ENCODE data around the gene GEMIN7.

DNA sequence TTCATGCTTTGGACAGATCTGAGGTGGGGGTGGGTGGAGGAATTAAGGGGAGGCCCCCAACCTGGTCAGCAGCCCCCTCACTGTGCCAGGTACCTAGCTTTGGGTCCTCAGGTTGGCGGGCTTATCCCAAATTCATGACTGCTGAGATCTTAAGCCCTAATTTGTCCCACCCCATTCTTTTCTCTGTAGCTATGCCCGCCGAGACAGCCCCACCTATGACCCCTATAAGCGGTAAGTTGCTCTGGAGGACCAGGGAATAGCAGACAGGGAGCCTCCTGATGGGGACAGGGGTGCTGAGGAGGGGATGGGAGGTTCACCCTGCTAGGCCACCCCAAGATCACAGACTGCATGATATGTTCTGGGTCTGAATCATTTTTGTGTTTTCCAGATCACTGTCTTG lies 17.1 kb upstream of the GEMIN7 start:
- no peak for TF ChIP-seq RAD21 (IDR thresholded peaks at IDR 0.05)
- TF ChIP-seq, protein P1, sequence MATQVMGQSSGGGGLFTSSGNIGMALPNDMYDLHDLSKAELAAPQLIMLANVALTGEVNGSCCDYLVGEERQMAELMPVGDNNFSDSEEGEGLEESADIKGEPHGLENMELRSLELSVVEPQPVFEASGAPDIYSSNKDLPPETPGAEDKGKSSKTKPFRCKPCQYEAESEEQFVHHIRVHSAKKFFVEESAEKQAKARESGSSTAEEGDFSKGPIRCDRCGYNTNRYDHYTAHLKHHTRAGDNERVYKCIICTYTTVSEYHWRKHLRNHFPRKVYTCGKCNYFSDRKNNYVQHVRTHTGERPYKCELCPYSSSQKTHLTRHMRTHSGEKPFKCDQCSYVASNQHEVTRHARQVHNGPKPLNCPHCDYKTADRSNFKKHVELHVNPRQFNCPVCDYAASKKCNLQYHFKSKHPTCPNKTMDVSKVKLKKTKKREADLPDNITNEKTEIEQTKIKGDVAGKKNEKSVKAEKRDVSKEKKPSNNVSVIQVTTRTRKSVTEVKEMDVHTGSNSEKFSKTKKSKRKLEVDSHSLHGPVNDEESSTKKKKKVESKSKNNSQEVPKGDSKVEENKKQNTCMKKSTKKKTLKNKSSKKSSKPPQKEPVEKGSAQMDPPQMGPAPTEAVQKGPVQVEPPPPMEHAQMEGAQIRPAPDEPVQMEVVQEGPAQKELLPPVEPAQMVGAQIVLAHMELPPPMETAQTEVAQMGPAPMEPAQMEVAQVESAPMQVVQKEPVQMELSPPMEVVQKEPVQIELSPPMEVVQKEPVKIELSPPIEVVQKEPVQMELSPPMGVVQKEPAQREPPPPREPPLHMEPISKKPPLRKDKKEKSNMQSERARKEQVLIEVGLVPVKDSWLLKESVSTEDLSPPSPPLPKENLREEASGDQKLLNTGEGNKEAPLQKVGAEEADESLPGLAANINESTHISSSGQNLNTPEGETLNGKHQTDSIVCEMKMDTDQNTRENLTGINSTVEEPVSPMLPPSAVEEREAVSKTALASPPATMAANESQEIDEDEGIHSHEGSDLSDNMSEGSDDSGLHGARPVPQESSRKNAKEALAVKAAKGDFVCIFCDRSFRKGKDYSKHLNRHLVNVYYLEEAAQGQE (IDR thresholded peaks at IDR 0.05), result no peak
- TF ChIP-seq, protein P2, sequence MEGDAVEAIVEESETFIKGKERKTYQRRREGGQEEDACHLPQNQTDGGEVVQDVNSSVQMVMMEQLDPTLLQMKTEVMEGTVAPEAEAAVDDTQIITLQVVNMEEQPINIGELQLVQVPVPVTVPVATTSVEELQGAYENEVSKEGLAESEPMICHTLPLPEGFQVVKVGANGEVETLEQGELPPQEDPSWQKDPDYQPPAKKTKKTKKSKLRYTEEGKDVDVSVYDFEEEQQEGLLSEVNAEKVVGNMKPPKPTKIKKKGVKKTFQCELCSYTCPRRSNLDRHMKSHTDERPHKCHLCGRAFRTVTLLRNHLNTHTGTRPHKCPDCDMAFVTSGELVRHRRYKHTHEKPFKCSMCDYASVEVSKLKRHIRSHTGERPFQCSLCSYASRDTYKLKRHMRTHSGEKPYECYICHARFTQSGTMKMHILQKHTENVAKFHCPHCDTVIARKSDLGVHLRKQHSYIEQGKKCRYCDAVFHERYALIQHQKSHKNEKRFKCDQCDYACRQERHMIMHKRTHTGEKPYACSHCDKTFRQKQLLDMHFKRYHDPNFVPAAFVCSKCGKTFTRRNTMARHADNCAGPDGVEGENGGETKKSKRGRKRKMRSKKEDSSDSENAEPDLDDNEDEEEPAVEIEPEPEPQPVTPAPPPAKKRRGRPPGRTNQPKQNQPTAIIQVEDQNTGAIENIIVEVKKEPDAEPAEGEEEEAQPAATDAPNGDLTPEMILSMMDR (IDR thresholded peaks at IDR 0.05; ENCODE audit: low read depth, low read length, missing input control), result no peak
- TF ChIP-seq, protein P3, sequence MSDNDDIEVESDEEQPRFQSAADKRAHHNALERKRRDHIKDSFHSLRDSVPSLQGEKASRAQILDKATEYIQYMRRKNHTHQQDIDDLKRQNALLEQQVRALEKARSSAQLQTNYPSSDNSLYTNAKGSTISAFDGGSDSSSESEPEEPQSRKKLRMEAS (IDR thresholded peaks at IDR 0.05), result no peak
- no peak for TF ChIP-seq GABPA (IDR thresholded peaks at IDR 0.05 in 1 of 2, conservative IDR thresholded peaks at IDR 0.05 in 1 of 2)
- TF ChIP-seq, protein P4, sequence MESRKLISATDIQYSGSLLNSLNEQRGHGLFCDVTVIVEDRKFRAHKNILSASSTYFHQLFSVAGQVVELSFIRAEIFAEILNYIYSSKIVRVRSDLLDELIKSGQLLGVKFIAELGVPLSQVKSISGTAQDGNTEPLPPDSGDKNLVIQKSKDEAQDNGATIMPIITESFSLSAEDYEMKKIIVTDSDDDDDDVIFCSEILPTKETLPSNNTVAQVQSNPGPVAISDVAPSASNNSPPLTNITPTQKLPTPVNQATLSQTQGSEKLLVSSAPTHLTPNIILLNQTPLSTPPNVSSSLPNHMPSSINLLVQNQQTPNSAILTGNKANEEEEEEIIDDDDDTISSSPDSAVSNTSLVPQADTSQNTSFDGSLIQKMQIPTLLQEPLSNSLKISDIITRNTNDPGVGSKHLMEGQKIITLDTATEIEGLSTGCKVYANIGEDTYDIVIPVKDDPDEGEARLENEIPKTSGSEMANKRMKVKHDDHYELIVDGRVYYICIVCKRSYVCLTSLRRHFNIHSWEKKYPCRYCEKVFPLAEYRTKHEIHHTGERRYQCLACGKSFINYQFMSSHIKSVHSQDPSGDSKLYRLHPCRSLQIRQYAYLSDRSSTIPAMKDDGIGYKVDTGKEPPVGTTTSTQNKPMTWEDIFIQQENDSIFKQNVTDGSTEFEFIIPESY (IDR thresholded peaks at IDR 0.05), result no peak
- TF ChIP-seq, protein P5, sequence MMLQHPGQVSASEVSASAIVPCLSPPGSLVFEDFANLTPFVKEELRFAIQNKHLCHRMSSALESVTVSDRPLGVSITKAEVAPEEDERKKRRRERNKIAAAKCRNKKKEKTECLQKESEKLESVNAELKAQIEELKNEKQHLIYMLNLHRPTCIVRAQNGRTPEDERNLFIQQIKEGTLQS (IDR thresholded peaks at IDR 0.05), result no peak
- TF ChIP-seq TAF1 (conservative IDR thresholded peaks at IDR 0.05), result no peak
- TF ChIP-seq SP1 (IDR thresholded peaks at IDR 0.05), result no peak
- no peak for TF ChIP-seq FOXA1 (IDR thresholded peaks at IDR 0.05)
